H1 (cell line): ENCODE data around the gene TACSTD2. TPM values are rescaled to one million over a fixed set of nuclear protein-coding genes. Genes with fewer than 3 reads are reported as not detected.

Experiments used
- CTCF ChIA-PET: fragments of 300-600 bp; sonication (Branson Sonifier 250); formaldehyde crosslinking; loops from one replicate; lab custom pipeline; 2021; ENCODE audit not compliant: partially characterized antibody; lab: Charles Lee
- POLR2A ChIA-PET: fragments of 300-600 bp; sonication (Branson Sonifier 250); formaldehyde crosslinking; loops from one replicate; lab custom pipeline; 2021; ENCODE audit warnings: inconsistent platforms; ENCODE audit not compliant: partially characterized antibody; lab: Charles Lee
- DNase-seq, 2 experiments: peaks; one replicate each; pipeline versions ENCODE4 v3.0.0 to v3.0.0-alpha.2; 2010 to 2022; ENCODE audit warnings: low spot score in 2 of 2, low read depth in 1 of 2, mixed read lengths in 1 of 2
- FAIRE-seq: peaks from 2 replicates; lab custom pipeline; 2011; peaks lifted over from hg19 to GRCh38; lab: Jason Lieb, UNC
- H2AFZ ChIP-seq: 2 replicates; pipeline ENCODE4 v1.8.1; 2012; ENCODE audit warnings: low read length, inconsistent platforms
- H2AK5ac ChIP-seq: 2 replicates; pipeline ENCODE4 v1.6.1; 2013; ENCODE audit warnings: low read depth, low read length
- H2BK120ac ChIP-seq: replicated peaks from 2 replicates; pipeline ENCODE3; 2013; ENCODE audit warnings: low read depth, low read length, inconsistent platforms
- H2BK12ac ChIP-seq: 2 replicates; pipeline ENCODE4 v1.6.1; 2013; ENCODE audit warnings: low read depth, low read length
- H2BK15ac ChIP-seq: 2 replicates; pipeline ENCODE4 v1.6.1; 2013; ENCODE audit warnings: low read length
- H2BK20ac ChIP-seq: 2 replicates; pipeline ENCODE4 v1.6.1; 2013; ENCODE audit warnings: low read length
- H2BK5ac ChIP-seq: 2 replicates; pipeline ENCODE4 v1.6.1; 2013; ENCODE audit warnings: low read depth, low read length
- H3K14ac ChIP-seq: 2 replicates; pipeline ENCODE4 v1.6.1; 2013; ENCODE audit warnings: inconsistent platforms; ENCODE audit not compliant: insufficient read length
- H3K18ac ChIP-seq: 2 replicates; pipeline ENCODE4 v1.6.1; 2013; ENCODE audit warnings: low read length; ENCODE audit errors: extremely low read depth
- H3K23ac ChIP-seq: 2 replicates; pipeline ENCODE4 v1.6.1; 2013; ENCODE audit warnings: inconsistent platforms; ENCODE audit not compliant: insufficient read length
- H3K23me2 ChIP-seq: 2 replicates; pipeline ENCODE4 v1.6.1; 2013; ENCODE audit warnings: low read depth, low read length
- H3K27ac ChIP-seq: 2 replicates; pipeline ENCODE4 v1.6.1; 2011; ENCODE audit warnings: low read depth, low read length, inconsistent platforms
- H3K27me3 ChIP-seq, 4 experiments: replicated peaks in 1 of 4; 1 replicate in 1 of 4; 2 replicates in 3 of 4; pipeline versions ENCODE4 v1.6.1 to v1.8.1; 2011 to 2013; ENCODE audit warnings: low read length in 3 of 4, mild to moderate bottlenecking in 3 of 4, inconsistent platforms in 2 of 4, mixed read lengths in 2 of 4, moderate library complexity in 1 of 4; ENCODE audit not compliant: control insufficient read depth in 3 of 4, insufficient read depth in 3 of 4; ENCODE audit errors: extremely low read depth in 1 of 4
- H3K36me3 ChIP-seq, 4 experiments: 2 replicates each; pipeline versions ENCODE4 v1.6.1 to v1.8.1; 2011 to 2013; ENCODE audit warnings: mild to moderate bottlenecking in 4 of 4, low read length in 3 of 4, moderate library complexity in 2 of 4, control low read depth in 1 of 4, inconsistent platforms in 1 of 4; ENCODE audit not compliant: insufficient read depth in 4 of 4, control insufficient read depth in 2 of 4
- H3K4ac ChIP-seq: replicated peaks from 2 replicates; pipeline ENCODE3; 2013; ENCODE audit warnings: low read length, low read depth, mixed read lengths, inconsistent platforms; ENCODE audit not compliant: insufficient read length
- H3K4me1 ChIP-seq, 4 experiments: replicated peaks in 1 of 4; 1 replicate in 1 of 4; 2 replicates in 3 of 4; pipeline versions ENCODE4 v1.6.1 to v1.8.1; 2011 to 2013; ENCODE audit warnings: low read length in 3 of 4, inconsistent platforms in 2 of 4, mixed read lengths in 1 of 4; ENCODE audit not compliant: insufficient read depth in 4 of 4, control insufficient read depth in 3 of 4
- H3K4me2 ChIP-seq, 2 experiments: 2 replicates each; pipeline versions ENCODE4 v1.6.1 to v1.8.1; 2011 to 2013; ENCODE audit warnings: low read depth in 2 of 2, low read length in 2 of 2, control low read depth in 1 of 2, inconsistent platforms in 1 of 2, mild to moderate bottlenecking in 1 of 2; ENCODE audit not compliant: insufficient read depth in 1 of 2
- H3K4me3 ChIP-seq, 4 experiments: fragments of 200-600, 300-600 bp in 1 of 4; sonication (generic), shearing (Covaris generic), sonication (Bioruptor Twin) in 1 of 4; 2 replicates each; pipeline versions ENCODE4 v1.5.1 to v1.8.1; 2011 to 2016; ENCODE audit warnings: low read length in 4 of 4, low read depth in 3 of 4, control low read depth in 2 of 4, inconsistent platforms in 2 of 4, mild to moderate bottlenecking in 2 of 4, mixed read lengths in 1 of 4, moderate library complexity in 1 of 4; ENCODE audit not compliant: insufficient read depth in 2 of 4; ENCODE audit errors: extremely low read depth in 1 of 4
- H3K56ac ChIP-seq: replicated peaks from 2 replicates; pipeline ENCODE3; 2013; ENCODE audit warnings: low read depth, mild to moderate bottlenecking, mixed read lengths, low read length, inconsistent platforms; ENCODE audit not compliant: insufficient read length
- H3K79me1 ChIP-seq: 2 replicates; pipeline ENCODE4 v1.6.1; 2013; ENCODE audit warnings: low read depth, low read length, control low read depth
- H3K79me2 ChIP-seq, 2 experiments: 2 replicates each; pipeline versions ENCODE4 v1.6.1 to v1.8.1; 2012 to 2013; ENCODE audit warnings: low read length in 2 of 2, mild to moderate bottlenecking in 2 of 2, inconsistent platforms in 1 of 2; ENCODE audit not compliant: insufficient read depth in 2 of 2, control insufficient read depth in 1 of 2
- H3K9ac ChIP-seq, 4 experiments: replicated peaks in 1 of 4; 1 replicate in 1 of 4; 2 replicates in 3 of 4; pipeline versions ENCODE4 v1.6.1 to v1.8.1; 2011 to 2013; ENCODE audit warnings: low read depth in 3 of 4, low read length in 3 of 4, control low read depth in 2 of 4, mild to moderate bottlenecking in 2 of 4, moderate library complexity in 2 of 4, inconsistent platforms in 1 of 4; ENCODE audit errors: extremely low read depth in 1 of 4
- H3K9me3 ChIP-seq, 2 experiments: 2 replicates each; pipeline versions ENCODE4 v1.6.1 to v1.8.1; 2012 to 2013; ENCODE audit warnings: mild to moderate bottlenecking in 2 of 2, moderate library complexity in 2 of 2, control low read depth in 1 of 2, inconsistent platforms in 1 of 2, low read depth in 1 of 2, low read length in 1 of 2, mixed read lengths in 1 of 2; ENCODE audit not compliant: insufficient read depth in 2 of 2
- H4K20me1 ChIP-seq, 2 experiments: replicated peaks in 1 of 2; 2 replicates each; pipeline versions ENCODE3 to v1.8.1; 2011 to 2013; ENCODE audit warnings: inconsistent platforms in 2 of 2, low read length in 2 of 2, mild to moderate bottlenecking in 1 of 2; ENCODE audit not compliant: insufficient read depth in 2 of 2, control insufficient read depth in 1 of 2
- H4K5ac ChIP-seq: 2 replicates; pipeline ENCODE4 v1.6.1; 2013; ENCODE audit warnings: low read length, low read depth, mixed read lengths, inconsistent platforms; ENCODE audit not compliant: insufficient read length
- H4K8ac ChIP-seq: 2 replicates; pipeline ENCODE4 v1.8.0; 2013; ENCODE audit warnings: mild to moderate bottlenecking, moderate library complexity, low read length, inconsistent platforms; ENCODE audit not compliant: insufficient read depth; ENCODE audit errors: extremely low read depth
- H4K91ac ChIP-seq: replicated peaks from 2 replicates; pipeline ENCODE3; 2013; ENCODE audit warnings: low read length, mixed read lengths, inconsistent platforms; ENCODE audit not compliant: insufficient read length
- HDAC2 ChIP-seq, 2 experiments: fragments of 300-600 bp in 1 of 2; sonication (generic) in 1 of 2; IDR thresholded peaks; 2 replicates each; pipeline ENCODE4 v1.6.1; 2011 to 2012; ENCODE audit warnings: low read depth in 2 of 2, low read length in 2 of 2, mild to moderate bottlenecking in 2 of 2, moderate library complexity in 2 of 2, borderline replicate concordance in 1 of 2, inconsistent platforms in 1 of 2
- TAF7 ChIP-seq: optimal IDR thresholded peaks from 2 replicates; pipeline ENCODE3; 2011; ENCODE audit warnings: low read depth, mild to moderate bottlenecking, inconsistent platforms, low read length, moderate library complexity, borderline replicate concordance
- ZNF274 ChIP-seq: IDR thresholded peaks from 2 replicates; pipeline ENCODE4 v1.7.0; 2012; ENCODE audit warnings: low read length, borderline replicate concordance; ENCODE audit errors: extremely low read depth
- WGBS, 2 experiments: shearing (Covaris generic) in 1 of 2; methylation state at CpG; one replicate each; pipeline versions ENCODE4 v1.1.6 to v1.1.7; 2013 to 2015; ENCODE audit warnings: low lambda C conversion rate in 2 of 2, mixed read lengths in 2 of 2, inconsistent platforms in 1 of 2, low coverage in 1 of 2, missing lambda C conversion rate in 1 of 2; ENCODE audit not compliant: insufficient replicate concordance in 2 of 2, insufficient coverage in 1 of 2, insufficient read length in 1 of 2; ENCODE audit errors: extremely low coverage in 1 of 2, missing lambda C conversion rate in 1 of 2; 5-methylcytosine and 5-hydroxymethylcytosine counted together
- polyA plus RNA-seq, 7 experiments: library from polyadenylated mRNA; depleted of rRNA in 3 of 7; stranded (reverse) in 5 of 7; unstranded in 2 of 7; fragments of >200 nt in 5 of 7; fragments of 200-250 nt in 2 of 7; gene quantifications; 1 replicate in 5 of 7; 2 replicates in 1 of 7; 4 replicates in 1 of 7; pipeline versions ENCODE4 v1.2.1 to v1.2.3, GENCODE V29; 2011 to 2013; ENCODE audit warnings: missing spikeins in 2 of 7, mixed read lengths in 2 of 7
- total RNA-seq: library from RNA; stranded (reverse); fragmentation: NEBNext Ultra II Directional; extraction: Animal tissue kit (Norgen Biotek cat#: 25700); gene quantifications from 2 replicates; pipeline ENCODE4 v1.2.1, GENCODE V29; 2021

TACSTD2 gene
- total and polyA plus RNA-seq, 2 of the 8 experiments (the other 6 are each of a cell fraction or from before 2014, with no cell fraction given), result 0.76 to 0.85 TPM

GRCh38 chr1:58597076-58597475, 20.0 kb upstream of the TACSTD2 start:
- Histone ChIP-seq H3K4me2 (no peak overlapping the region), H4K5ac (no peak overlapping the region), H3K27me3 (no peaks in the 10 kb centered on the region; a peak in 1 of 7 replicates), H4K20me1 (no peaks in the 10 kb centered on the region), H2BK12ac (no peak overlapping the region), H3K23ac (no peak overlapping the region), H3K14ac (no peak overlapping the region), H2BK120ac (no peak overlapping the region), H3K4ac (no peak overlapping the region), H3K4me1 (no peaks in the 10 kb centered on the region), H3K23me2 (no peaks in the 10 kb centered on the region), H2BK15ac (no peak overlapping the region), H3K4me3 (no peak overlapping the region), H3K56ac (no peak overlapping the region), H3K79me1 (no peaks in the 10 kb centered on the region), H2BK20ac (no peak overlapping the region), H2AFZ (no peak overlapping the region), H3K79me2 (no peaks in the 10 kb centered on the region), H3K27ac (no peak overlapping the region), H4K91ac (no peak overlapping the region), H3K36me3 (no peaks in the 10 kb centered on the region), H2AK5ac (no peak overlapping the region), H4K8ac (peak overlapping the region; percentile 60; the same call in 1 of the 2 replicates), H2BK5ac (no peak overlapping the region), H3K18ac (no peak overlapping the region), H3K9me3 (no peaks in the 10 kb centered on the region), H3K9ac (no peak overlapping the region)
- TF ChIP-seq HDAC2 (IDR thresholded peaks at IDR 0.05; ENCODE audit: borderline replicate concordance in 1 of 2, low read depth in 2 of 2, low read length in 2 of 2) (no peak), TAF7 (no peak), ZNF274 (no peak)
- CTCF ChIA-PET, result interaction anchor here (0.7 to 1.2 kb wide), 2 partner anchors 26 to 53 kb away, joined by 3 read pairs; no protein-coding TSS in a partner anchor
- POLR2A ChIA-PET, result no interaction called here
- DNase-seq (no peak), FAIRE-seq (no peak)
- WGBS, 2 experiments, result 83% methylated on average over 9 of the region's 9 CpGs; no CpG with 5 or more reads in 1 of the 2 experiments
